Bone marrow (tissue), 2 donors: Measurements from ENCODE around the gene PRKAR1A.
"Not testable (repeated sequence)": the region's sequence is repeated elsewhere in the genome, so short reads cannot be mapped to it uniquely, and the experiment has no call there.

Experiments
- DNase-seq, 2 donors: peaks; one replicate each; lab custom pipeline; 2025; lab: John Stamatoyannopoulos, UW

The PRKAR1A gene

GRCh38 chr17:68511671-68512246 is 471 bp upstream of the PRKAR1A start:
- DNase-seq, result no peak

- DNase-seq, result no peak
These were observed 787 bp downstream of the PRKAR1A start for GRCh38 chr17:68512960-68513474.

- DNase-seq, result no peak
These were observed 1.7 kb downstream of the PRKAR1A start for GRCh38 chr17:68513932-68514331.

GRCh38 chr17:68514831-68515635 is 2.8 kb downstream of the PRKAR1A start:
- DNase-seq, result no peak

GRCh38 chr17:68516732-68517131 is 4.5 kb downstream of the PRKAR1A start:
- DNase-seq, result no peak

GRCh38 chr17:68517605-68518004 is 5.4 kb downstream of the PRKAR1A start:
- DNase-seq, result not testable (repeated sequence)

GRCh38 chr17:68518063-68518815 is 6.0 kb downstream of the PRKAR1A start:
- DNase-seq, result no peak

- DNase-seq, result not testable (repeated sequence)
These were observed 6.8 kb downstream of the PRKAR1A start for GRCh38 chr17:68519051-68519450.

- DNase-seq, result no peak
These were observed 7.7 kb downstream of the PRKAR1A start for GRCh38 chr17:68519911-68520310.

- DNase-seq, result no peak
These were observed 10.0 kb downstream of the PRKAR1A start for GRCh38 chr17:68522266-68522665.

- DNase-seq, result no peak
These were observed 14.3 kb downstream of the PRKAR1A start for GRCh38 chr17:68526548-68526947.

- no peak for DNase-seq
These were observed 15.1 kb downstream of the PRKAR1A start for GRCh38 chr17:68527314-68527713.

GRCh38 chr17:68531252-68531651 is 19.0 kb downstream of the PRKAR1A start:
- DNase-seq, result no peak

GRCh38 chr17:68532826-68533225 is 20.6 kb downstream of the PRKAR1A start:
- no peak for DNase-seq

GRCh38 chr17:68533887-68534694 is 21.9 kb downstream of the PRKAR1A start:
- DNase-seq, result no peak

- DNase-seq, result no peak
These were observed 22.5 kb downstream of the PRKAR1A start for GRCh38 chr17:68534695-68535088.

- no peak for DNase-seq
These were observed 23.7 kb downstream of the PRKAR1A start for GRCh38 chr17:68535922-68536321.

- DNase-seq, result no peak
These were observed 27.6 kb downstream of the PRKAR1A start for GRCh38 chr17:68539548-68540467.

GRCh38 chr17:68540981-68541380 is 28.8 kb downstream of the PRKAR1A start:
- no peak for DNase-seq

- DNase-seq, result no peak
These were observed 29.6 kb downstream of the PRKAR1A start for GRCh38 chr17:68541816-68542215.
